GM19238 (cell line): Measurements from ENCODE around the gene IMMP2L.
"Not testable (repeated sequence)": the region's sequence is repeated elsewhere in the genome, so short reads cannot be mapped to it uniquely, and the experiment has no call there.

Experiments used
- DNase-seq: peaks from one replicate; pipeline ENCODE4 v3.0.0; 2011; ENCODE audit warnings: low spot score; ENCODE audit not compliant: insufficient read length

Gene IMMP2L

GRCh38 chr7:111080495-111081105 lies 481.7 kb downstream of the IMMP2L start:
- DNase-seq: no peak

GRCh38 chr7:111077001-111077400 lies 485.3 kb downstream of the IMMP2L start:
- no peak for DNase-seq

- no peak for DNase-seq
These were observed 486.1 kb downstream of the IMMP2L start for GRCh38 chr7:111076205-111076604.

- DNase-seq: no peak
These were observed 486.8 kb downstream of the IMMP2L start for GRCh38 chr7:111075498-111075897.

GRCh38 chr7:111074748-111075146 lies 487.5 kb downstream of the IMMP2L start:
- DNase-seq: no peak

GRCh38 chr7:111074071-111074747 lies 488.1 kb downstream of the IMMP2L start:
- DNase-seq: no peak

- not testable (repeated sequence) for DNase-seq
These were observed 489.6 kb downstream of the IMMP2L start for GRCh38 chr7:111072658-111073057.

- DNase-seq: no peak
These were observed 490.7 kb downstream of the IMMP2L start for GRCh38 chr7:111071556-111071955.

GRCh38 chr7:111068618-111069017 lies 493.7 kb downstream of the IMMP2L start:
- DNase-seq: no peak

GRCh38 chr7:111067682-111068081 lies 494.6 kb downstream of the IMMP2L start:
- no peak for DNase-seq

- no peak for DNase-seq
These were observed 495.0 kb downstream of the IMMP2L start for GRCh38 chr7:111067251-111067650.

- no peak for DNase-seq
These were observed 499.1 kb downstream of the IMMP2L start for GRCh38 chr7:111063166-111063565.

- no peak for DNase-seq
These were observed 502.5 kb downstream of the IMMP2L start for GRCh38 chr7:111059833-111060232.

GRCh38 chr7:111057066-111057465 lies 505.2 kb downstream of the IMMP2L start:
- no peak for DNase-seq

- DNase-seq: no peak
These were observed 505.9 kb downstream of the IMMP2L start for GRCh38 chr7:111056371-111056770.

- no peak for DNase-seq
These were observed 509.3 kb downstream of the IMMP2L start for GRCh38 chr7:111053035-111053434.

GRCh38 chr7:111051832-111052231 lies 510.5 kb downstream of the IMMP2L start:
- no peak for DNase-seq

- no peak for DNase-seq
These were observed 511.3 kb downstream of the IMMP2L start for GRCh38 chr7:111050875-111051416.

GRCh38 chr7:111049971-111050680 lies 512.2 kb downstream of the IMMP2L start:
- DNase-seq: no peak

GRCh38 chr7:111047595-111047994 lies 514.7 kb downstream of the IMMP2L start:
- no peak for DNase-seq

GRCh38 chr7:111045449-111045848 lies 516.8 kb downstream of the IMMP2L start:
- DNase-seq: no peak

- peak; percentile 3 for DNase-seq
These were observed 518.7 kb downstream of the IMMP2L start for GRCh38 chr7:111043561-111043960.
